Neuron (in vitro differentiated cells): ENCODE data around the gene SMARCA2.

ENCODE experiments used
- H2AFZ ChIP-seq: one replicate; pipeline ENCODE4 v1.6.1; 2013; ENCODE audit warnings: low read depth, mild to moderate bottlenecking, inconsistent platforms, low read length, moderate library complexity
- H3K27me3 ChIP-seq: one replicate; pipeline ENCODE4 v1.6.1; 2013; ENCODE audit warnings: low read length; ENCODE audit not compliant: insufficient read depth
- H3K36me3 ChIP-seq: one replicate; pipeline ENCODE4 v1.6.1; 2013; ENCODE audit warnings: low read length; ENCODE audit not compliant: insufficient read depth
- H3K4me1 ChIP-seq: one replicate; pipeline ENCODE4 v1.6.1; 2013; ENCODE audit warnings: low read length; ENCODE audit not compliant: insufficient read depth
- H3K4me3 ChIP-seq: 2 replicates; pipeline ENCODE4 v1.5.1; 2013; ENCODE audit warnings: mild to moderate bottlenecking, low read length, moderate library complexity
- H3K9me3 ChIP-seq: one replicate; pipeline ENCODE4 v1.6.1; 2013; ENCODE audit warnings: low read length

Gene SMARCA2

DNA sequence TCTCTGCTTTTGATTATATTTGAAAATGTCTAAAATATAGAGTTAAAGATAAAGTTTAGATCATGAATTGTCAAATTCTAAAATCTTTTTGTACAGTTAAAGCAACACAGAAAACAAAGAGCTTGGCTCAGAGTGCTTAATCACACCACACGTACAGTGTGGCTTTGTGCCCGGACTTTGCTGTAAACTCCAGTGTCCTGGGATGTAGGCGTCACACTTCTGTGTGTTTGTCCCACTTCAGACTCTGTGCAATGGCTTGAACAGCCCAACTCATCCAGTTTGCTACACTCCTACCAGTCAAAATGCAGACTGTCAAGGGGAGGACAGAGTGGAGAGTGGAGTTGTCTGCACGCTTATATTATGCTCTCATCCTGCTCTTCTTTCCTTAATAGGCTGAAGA is 45.3 kb downstream of the SMARCA2 start:
- H3K4me3 ChIP-seq = no peak overlapping the region
- no peaks in the 10 kb centered on the region for H3K27me3 ChIP-seq
- no peaks in the 10 kb centered on the region for H3K9me3 ChIP-seq
- no peaks in the 10 kb centered on the region for H3K36me3 ChIP-seq
- peaks cover 6% of the 10 kb centered on the region for H3K4me1 ChIP-seq
- H2AFZ ChIP-seq = no peak overlapping the region

DNA sequence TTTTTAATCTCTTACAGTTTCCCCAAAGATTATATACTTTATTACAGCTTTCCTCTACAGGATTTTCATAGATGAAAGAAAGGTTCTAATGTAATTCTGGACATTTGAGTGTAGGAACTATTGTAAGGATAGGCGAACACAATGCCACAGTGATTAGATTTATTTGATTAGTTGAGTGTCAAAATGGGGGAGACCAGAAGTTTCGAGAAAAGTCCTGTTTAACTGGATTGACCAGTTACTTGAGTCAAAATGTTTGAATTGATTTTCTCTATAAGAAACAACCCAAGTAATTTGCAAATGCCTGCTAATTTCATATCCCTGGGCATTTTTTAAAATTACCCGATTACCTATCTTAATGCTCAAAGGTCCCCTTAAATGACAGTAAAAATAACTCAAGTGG is 50.6 kb downstream of the SMARCA2 start:
- H3K27me3 ChIP-seq = no peaks in the 10 kb centered on the region
- no peaks in the 10 kb centered on the region for H3K4me1 ChIP-seq
- H3K4me3 ChIP-seq = no peak overlapping the region
- no peaks in the 10 kb centered on the region for H3K9me3 ChIP-seq
- no peaks in the 10 kb centered on the region for H3K36me3 ChIP-seq
- no peak overlapping the region for H2AFZ ChIP-seq

DNA sequence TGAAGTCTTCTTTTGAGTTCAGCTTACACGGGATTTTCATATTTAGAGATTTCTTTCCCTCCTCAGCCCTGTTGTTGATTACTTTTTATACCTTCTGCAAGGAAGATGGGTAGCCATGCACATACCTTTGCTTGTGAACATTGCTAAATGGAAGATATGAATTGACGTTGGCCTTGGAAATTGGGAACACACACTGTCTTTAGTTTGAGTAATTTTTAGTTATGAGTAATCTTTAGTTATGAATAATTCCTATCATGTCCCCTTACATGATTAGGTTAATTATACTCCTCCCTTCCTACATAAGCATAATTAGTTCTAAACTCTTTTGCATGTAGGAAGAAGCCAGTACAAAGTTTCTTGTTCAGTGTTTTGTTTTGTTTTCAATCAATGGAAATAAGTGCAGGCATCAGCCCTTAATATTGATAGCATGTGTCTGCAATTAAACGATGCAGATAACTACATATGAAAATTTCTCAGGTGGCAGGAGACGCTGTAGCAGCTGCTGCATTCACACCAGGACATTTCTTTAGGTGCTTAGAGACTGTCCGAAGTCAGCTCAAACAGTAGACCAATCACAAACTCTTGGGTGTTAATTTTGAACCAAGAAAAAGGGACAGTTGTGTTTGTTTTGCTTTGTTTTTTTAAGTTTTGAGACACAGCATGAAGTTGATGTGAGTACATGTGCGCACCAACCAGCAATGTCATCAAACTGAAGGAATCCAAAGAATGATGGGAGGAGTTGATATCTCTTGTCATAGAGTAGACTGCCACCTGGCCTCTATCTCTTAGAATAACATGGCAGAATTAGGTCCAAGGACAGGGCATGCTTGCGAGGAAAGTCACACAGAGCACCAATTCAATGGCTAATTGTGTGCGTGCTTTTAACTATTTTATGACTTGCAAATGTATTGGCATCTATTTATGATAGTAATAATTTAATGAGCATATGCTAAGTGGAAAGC is 51.4 kb downstream of the SMARCA2 start:
- Histone ChIP-seq H3K4me3 (no peak overlapping the region), H3K4me1 (no peaks in the 10 kb centered on the region), H3K9me3 (no peaks in the 10 kb centered on the region), H3K36me3 (no peaks in the 10 kb centered on the region), H3K27me3 (no peaks in the 10 kb centered on the region), H2AFZ (no peak overlapping the region)

DNA sequence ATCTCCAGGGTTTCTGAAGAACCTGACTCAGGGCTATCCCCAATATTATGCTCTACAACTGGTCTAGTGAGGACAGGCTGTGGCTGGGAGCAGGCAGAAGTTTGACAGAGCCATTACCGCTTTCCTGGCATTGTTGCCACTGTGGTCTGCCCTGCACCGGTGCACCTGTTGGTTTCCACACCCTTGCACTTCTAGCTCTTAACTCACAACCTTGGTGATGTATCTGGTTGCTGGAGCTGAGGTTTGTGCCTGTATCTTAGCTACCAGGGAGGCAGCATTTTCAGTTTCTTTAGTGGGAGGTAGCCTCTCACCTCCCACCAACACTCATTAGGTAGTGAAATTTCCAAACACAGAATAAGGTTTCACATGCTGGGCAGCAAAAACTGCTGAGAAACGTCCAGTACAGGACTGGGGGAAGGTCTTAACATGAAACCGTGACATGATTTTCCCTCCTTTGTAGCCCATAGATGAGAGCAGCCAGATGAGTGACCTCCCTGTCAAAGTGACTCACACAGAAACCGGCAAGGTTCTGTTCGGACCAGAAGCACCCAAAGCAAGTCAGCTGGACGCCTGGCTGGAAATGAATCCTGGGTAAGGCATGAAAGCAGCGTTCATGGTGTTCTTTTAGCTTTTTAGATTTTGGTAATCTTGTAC is 57.7 kb downstream of the SMARCA2 start:
- H3K4me3 ChIP-seq = no peak overlapping the region
- no peaks in the 10 kb centered on the region for H3K9me3 ChIP-seq
- no peaks in the 10 kb centered on the region for H3K4me1 ChIP-seq
- H3K27me3 ChIP-seq = no peaks in the 10 kb centered on the region
- H3K36me3 ChIP-seq = no peaks in the 10 kb centered on the region
- H2AFZ ChIP-seq = no peak overlapping the region

DNA sequence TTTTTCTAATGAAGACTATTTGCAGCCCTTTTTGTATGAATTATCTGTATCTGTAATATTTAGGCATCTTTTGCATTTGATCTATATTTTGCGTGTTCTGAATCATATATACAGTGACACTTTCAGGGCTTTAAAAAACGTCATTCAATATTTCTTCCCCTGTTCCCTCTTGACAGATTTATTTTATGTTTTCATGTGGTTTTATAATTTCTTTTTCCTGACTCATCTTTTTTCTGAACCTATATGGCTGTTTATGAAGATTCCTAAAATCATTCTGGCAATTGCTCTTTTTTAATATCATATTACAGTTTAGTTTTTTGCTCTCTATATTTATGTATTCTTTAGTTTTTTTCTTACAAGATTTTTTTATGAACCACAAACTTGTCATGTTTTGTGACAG is 67.6 kb downstream of the SMARCA2 start:
- Histone ChIP-seq H3K9me3 (no peaks in the 10 kb centered on the region), H2AFZ (no peak overlapping the region), H3K36me3 (no peaks in the 10 kb centered on the region), H3K27me3 (no peaks in the 10 kb centered on the region), H3K4me1 (no peaks in the 10 kb centered on the region), H3K4me3 (no peak overlapping the region)

DNA sequence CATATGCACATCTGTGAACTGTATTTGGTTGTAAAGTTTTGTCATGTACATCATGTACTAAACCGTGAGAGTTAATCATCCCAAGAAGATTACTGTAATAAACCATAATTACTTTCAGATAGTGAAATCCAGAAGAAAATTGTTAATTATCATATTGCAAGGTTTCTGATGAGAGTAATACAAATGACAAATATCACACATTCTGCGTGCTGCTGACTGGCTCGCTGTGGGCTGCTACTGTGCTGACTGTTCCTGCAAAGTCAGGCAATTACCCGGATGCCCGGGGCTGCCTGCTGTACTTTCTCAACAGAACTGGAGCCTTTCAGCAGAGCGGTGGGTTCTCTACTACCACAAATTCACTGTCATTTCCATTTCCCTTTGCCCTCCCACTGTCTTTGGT is 68.3 kb downstream of the SMARCA2 start:
- no peaks in the 10 kb centered on the region for H3K27me3 ChIP-seq
- H3K36me3 ChIP-seq = no peaks in the 10 kb centered on the region
- no peak overlapping the region for H2AFZ ChIP-seq
- H3K4me3 ChIP-seq = no peak overlapping the region
- H3K9me3 ChIP-seq = no peaks in the 10 kb centered on the region
- no peaks in the 10 kb centered on the region for H3K4me1 ChIP-seq

DNA sequence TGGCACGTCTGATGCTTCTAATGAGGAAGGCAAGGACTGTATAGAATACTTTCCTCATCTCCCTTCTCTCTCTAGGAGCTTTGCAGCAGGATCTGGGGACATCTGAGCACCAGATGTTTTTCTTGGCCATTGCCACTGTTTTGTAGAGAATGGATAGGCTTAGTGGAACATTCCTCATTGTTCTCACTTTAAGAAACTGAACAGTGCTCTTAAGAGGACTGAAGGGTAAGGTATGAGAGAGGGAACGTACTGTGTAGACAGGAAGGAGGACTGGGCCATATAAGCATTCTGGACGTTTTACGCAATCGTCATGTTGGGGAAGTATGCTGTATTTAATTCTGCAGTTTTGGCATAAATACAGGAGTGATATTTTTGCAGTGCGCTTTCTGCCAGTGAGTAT is 70.6 kb downstream of the SMARCA2 start:
- no peak overlapping the region for H2AFZ ChIP-seq
- H3K4me1 ChIP-seq = no peaks in the 10 kb centered on the region
- H3K9me3 ChIP-seq = no peaks in the 10 kb centered on the region
- no peaks in the 10 kb centered on the region for H3K36me3 ChIP-seq
- H3K4me3 ChIP-seq = no peak overlapping the region
- H3K27me3 ChIP-seq = no peaks in the 10 kb centered on the region

DNA sequence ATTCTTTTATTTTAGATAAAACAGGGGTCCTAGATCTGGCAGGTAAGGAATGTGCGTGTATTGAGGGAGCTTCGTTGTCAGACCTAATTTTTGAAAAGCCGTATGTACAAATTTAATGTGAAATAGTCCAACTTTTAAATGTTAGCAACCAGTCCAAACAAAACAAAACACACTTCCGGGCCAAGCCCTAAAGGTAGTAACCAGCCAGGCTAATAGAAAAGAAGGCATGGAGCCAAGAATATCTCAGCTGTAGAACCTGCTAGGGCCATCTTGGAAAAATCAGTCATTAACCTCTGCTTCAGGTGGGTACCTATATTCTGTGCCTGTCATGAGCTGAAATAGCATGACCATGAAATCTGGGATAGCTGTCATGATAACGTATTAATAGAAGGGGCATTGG is 71.0 kb downstream of the SMARCA2 start:
- no peaks in the 10 kb centered on the region for H3K36me3 ChIP-seq
- H3K4me1 ChIP-seq = no peaks in the 10 kb centered on the region
- no peaks in the 10 kb centered on the region for H3K9me3 ChIP-seq
- no peak overlapping the region for H3K4me3 ChIP-seq
- H2AFZ ChIP-seq = no peak overlapping the region
- H3K27me3 ChIP-seq = no peaks in the 10 kb centered on the region

DNA sequence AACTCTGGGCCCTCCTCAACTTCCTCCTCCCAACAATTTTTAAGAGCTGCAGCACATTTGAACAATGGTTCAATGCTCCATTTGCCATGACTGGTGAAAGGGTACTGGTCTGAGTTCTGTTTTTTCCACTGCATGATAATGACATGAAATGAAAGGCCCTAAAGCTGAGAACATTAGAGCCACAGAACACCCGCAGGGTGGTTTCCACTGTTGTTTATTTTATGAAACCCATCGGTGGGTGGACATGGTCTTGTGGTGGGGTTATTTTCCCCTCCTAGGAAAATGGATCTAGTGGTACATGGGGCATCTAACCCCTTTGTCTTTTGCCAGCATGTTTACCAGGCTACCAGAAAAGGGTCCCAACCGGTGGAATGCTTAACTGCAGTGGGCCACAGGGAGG is 71.8 kb downstream of the SMARCA2 start:
- H3K4me3 ChIP-seq = no peak overlapping the region
- H3K9me3 ChIP-seq = no peaks in the 10 kb centered on the region
- no peaks in the 10 kb centered on the region for H3K36me3 ChIP-seq
- H3K4me1 ChIP-seq = no peaks in the 10 kb centered on the region
- H2AFZ ChIP-seq = no peak overlapping the region
- no peaks in the 10 kb centered on the region for H3K27me3 ChIP-seq

DNA sequence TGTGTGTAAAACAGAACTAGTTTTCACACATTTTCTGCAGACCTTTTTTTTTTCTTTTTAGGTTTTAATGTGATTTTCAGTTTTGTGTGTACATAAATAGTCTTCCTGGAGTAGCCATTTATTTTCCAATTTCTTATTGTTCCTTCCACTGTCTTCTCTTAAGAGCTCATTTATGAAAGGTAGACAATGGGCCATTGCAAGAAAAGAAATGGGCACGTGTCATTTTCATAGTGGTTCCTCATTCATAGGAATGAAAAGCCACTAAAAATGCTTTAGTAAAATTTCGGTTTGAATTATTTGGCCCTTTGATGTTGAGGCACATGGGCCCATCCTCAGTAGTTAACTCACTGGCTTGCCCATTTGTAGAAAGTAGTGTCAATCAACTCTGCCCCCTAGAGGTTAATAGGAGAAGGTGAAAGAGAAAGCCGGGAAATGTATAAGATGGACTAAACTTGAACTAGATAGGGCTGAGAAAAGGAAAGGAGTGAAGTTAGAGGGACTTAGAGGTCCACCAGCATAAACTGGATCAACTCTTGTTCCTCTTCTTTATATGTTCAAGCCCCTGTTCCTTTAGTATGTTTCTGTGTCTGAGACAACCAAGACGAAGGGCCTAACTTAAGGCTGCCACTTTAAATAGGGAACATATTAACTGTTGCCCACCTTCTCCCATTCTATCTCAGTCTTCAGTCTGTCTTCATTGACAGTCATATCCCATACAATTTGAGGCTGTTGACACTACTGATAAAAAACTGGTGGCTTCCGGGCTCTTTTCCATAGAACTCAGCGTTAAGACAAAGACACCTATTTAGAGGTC is 72.6 kb downstream of the SMARCA2 start:
- no peaks in the 10 kb centered on the region for H3K36me3 ChIP-seq
- H3K27me3 ChIP-seq = no peaks in the 10 kb centered on the region
- H3K4me1 ChIP-seq = no peaks in the 10 kb centered on the region
- H3K4me3 ChIP-seq = no peak overlapping the region
- H2AFZ ChIP-seq = no peak overlapping the region
- no peaks in the 10 kb centered on the region for H3K9me3 ChIP-seq

DNA sequence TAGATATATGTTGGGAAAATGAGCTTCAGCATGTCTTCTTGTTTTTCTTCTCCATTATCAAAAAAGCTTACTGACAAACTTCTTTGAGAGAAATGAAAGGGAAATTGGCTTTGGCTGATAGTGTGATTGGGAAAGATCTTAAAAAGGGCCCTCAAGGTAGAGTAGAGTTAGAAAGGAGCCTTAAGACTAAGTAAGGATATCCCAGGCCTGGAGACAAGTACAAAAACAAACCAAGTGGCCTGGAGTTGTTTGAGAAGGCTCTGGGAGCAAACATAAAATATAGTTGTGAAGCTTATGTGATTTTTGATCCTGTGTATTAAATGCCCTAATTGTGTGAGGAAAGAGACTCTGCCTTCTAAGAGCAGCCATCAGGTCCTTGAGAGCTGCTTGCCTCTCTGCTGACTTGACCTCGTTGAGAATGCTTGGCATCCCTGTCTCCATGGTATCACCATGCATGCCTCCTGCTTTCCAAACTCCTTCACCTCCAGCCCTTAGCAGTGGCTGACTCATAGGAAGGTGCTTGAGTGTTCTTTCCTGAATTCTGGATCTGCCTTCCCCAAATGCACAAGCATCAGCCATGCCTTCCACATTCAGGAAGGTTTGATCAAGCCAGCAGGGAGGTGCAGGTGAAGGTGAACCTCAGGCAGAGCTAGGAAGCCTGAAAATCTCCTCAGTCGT is 78.9 kb downstream of the SMARCA2 start:
- Histone ChIP-seq H3K4me1 (peaks cover 4% of the 10 kb centered on the region), H2AFZ (no peak overlapping the region), H3K27me3 (no peaks in the 10 kb centered on the region), H3K4me3 (no peak overlapping the region), H3K36me3 (no peaks in the 10 kb centered on the region), H3K9me3 (no peaks in the 10 kb centered on the region)

DNA sequence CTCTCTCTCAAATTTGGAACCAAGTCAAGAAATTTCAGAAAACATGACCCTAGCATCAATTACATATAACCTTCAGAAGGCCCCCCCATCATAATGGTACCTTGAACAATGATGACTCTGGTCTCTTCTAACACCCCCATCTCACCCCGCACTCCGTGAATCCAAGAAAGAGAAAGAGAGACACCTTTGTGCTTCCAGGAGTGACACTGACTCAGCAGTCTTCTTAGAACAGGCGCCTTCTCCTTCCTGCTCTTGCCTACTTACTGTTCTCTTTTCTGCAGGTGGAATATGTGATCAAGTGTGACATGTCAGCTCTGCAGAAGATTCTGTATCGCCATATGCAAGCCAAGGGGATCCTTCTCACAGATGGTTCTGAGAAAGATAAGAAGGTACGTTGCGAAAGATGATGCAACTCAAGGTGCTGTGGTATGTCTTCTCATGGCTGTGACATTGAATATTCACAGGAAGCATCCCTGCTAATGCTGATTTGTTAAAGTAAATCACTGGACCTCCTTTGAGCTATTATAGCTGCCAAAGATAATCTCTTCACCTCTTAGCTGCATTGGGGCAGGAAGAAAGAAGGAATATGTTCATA is 81.3 kb downstream of the SMARCA2 start:
- Histone ChIP-seq H2AFZ (no peak overlapping the region), H3K9me3 (no peaks in the 10 kb centered on the region), H3K27me3 (no peaks in the 10 kb centered on the region), H3K36me3 (no peaks in the 10 kb centered on the region), H3K4me3 (no peak overlapping the region), H3K4me1 (peaks cover 4% of the 10 kb centered on the region)
